Type B pancreatic cell (in vitro differentiated cells): ENCODE results near the gene LTBP3. TPM values are rescaled to one million over a fixed set of nuclear protein-coding genes. Genes with fewer than 3 reads are reported as not detected.

Source experiments
- DNase-seq: peaks from one replicate; pipeline ENCODE4 v3.0.0; 2021; ENCODE audit warnings: mixed read lengths; ENCODE audit not compliant: unreplicated experiment; ENCODE audit errors: extremely low spot score
- H3K27ac Mint-ChIP-seq: 2 replicates; pipeline ENCODE4 v1.8.0; 2021; ENCODE audit warnings: mild to moderate bottlenecking, mixed read lengths
- H3K27me3 Mint-ChIP-seq: 2 replicates; pipeline ENCODE4 v1.8.0; 2021; ENCODE audit warnings: mixed read lengths
- H3K36me3 Mint-ChIP-seq: 2 replicates; pipeline ENCODE4 v1.8.0; 2021; ENCODE audit warnings: mixed read lengths
- H3K4me1 Mint-ChIP-seq: one replicate; pipeline ENCODE4 v1.8.0; 2021; ENCODE audit warnings: mixed read lengths; ENCODE audit not compliant: unreplicated experiment
- H3K4me3 Mint-ChIP-seq: 2 replicates; pipeline ENCODE4 v1.8.0; 2021; ENCODE audit warnings: mild to moderate bottlenecking, mixed read lengths
- H3K9me3 Mint-ChIP-seq: 2 replicates; pipeline ENCODE4 v1.8.0; 2021; ENCODE audit warnings: mixed read lengths
- CTCF ChIP-seq: fragments of 200-600 bp; sonication (generic); conservative IDR thresholded peaks from 2 replicates; pipeline ENCODE4 v1.5.0; 2021; ENCODE audit warnings: antibody characterized with exemption, mild to moderate bottlenecking
- total RNA-seq: library from RNA; stranded (reverse); gene quantifications from 2 replicates; pipeline ENCODE4 v1.2.1, GENCODE V29; 2021; ENCODE audit warnings: low replicate concordance

Gene LTBP3
- total RNA-seq, 1 donor from 2014 or later = 71.8 TPM

DNA sequence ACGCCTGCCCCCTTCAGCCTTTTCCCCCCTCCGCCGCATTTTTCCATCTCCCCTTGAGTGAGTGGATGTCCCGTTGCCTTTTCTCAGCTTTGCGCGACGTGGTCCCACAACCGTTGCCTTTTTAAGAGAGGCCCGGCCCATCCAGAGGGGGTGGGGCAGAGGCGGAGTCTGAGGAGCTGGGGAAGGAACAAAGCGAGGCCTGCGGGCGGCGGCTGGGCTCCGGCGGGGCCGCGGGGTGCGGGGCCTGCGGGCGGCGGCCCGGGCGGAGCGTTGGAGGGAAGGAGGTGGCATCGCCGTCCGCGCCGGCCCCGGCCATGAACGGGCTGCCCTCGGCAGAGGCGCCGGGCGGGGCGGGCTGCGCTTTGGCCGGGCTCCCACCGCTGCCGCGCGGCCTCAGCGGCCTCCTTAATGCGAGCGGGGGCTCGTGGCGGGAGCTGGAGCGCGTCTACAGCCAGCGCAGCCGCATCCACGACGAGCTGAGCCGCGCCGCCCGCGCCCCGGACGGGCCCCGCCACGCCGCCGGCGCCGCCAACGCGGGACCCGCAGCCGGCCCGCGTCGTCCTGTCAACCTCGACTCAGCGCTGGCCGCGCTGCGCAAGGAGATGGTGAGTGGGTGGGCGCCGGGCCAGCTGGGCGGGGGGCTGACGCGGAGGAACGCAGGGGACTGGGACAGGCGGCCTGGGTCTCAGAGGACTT is 14.3 kb upstream of the LTBP3 start, which contains the start of gene FAM89B:
FAM89B (plus strand) TSS at position 183 of the 696 bp plus-strand sequence; CDS start at position 315, 132 bp downstream.
- DNase-seq = peak; percentile 88
- Mint-ChIP-seq H3K27ac (peak within 1 kb of the TSS; percentile 96), H3K36me3 (peaks cover 6% of the 10 kb centered on the region), H3K4me1 (peaks cover 37% of the 10 kb centered on the region), H3K9me3 (no peaks in the 10 kb centered on the region), H3K4me3 (peak within 1 kb of the TSS; percentile 95), H3K27me3 (peaks cover 14% of the 10 kb centered on the region)
- TF ChIP-seq CTCF = no peak

DNA sequence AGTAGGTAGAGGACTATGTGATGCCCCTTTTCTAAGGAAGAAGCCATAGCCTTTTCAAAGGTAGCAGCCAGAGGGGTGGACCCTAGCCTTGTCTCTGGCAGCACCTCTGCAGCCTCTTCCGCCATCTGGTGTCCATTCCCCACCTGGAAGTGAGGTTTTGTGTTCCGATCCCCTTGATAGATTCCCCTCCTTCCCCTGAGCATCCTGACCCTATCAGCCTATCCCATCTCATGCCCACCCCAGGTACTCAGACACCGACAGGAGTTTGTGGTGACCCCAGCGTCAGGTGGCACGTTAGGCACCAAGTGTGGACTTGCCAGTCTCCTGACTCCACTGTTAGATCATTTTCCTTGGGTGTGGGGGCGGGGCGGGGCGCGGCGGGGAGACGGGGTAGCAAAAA is 13.8 kb upstream of the LTBP3 start:
- Mint-ChIP-seq H3K27me3 (peaks cover 14% of the 10 kb centered on the region), H3K36me3 (peaks cover 6% of the 10 kb centered on the region), H3K4me3 (peak overlapping the region; percentile 95), H3K4me1 (peaks cover 37% of the 10 kb centered on the region), H3K9me3 (no peaks in the 10 kb centered on the region), H3K27ac (peak overlapping the region; percentile 96)
- no peak for DNase-seq
- peak; percentile 49 for TF ChIP-seq CTCF

- DNase-seq = no peak
- Mint-ChIP-seq H3K27ac (peak overlapping the region; percentile 96), H3K4me3 (peak overlapping the region; percentile 95), H3K27me3 (peaks cover 10% of the 10 kb centered on the region), H3K9me3 (no peaks in the 10 kb centered on the region), H3K4me1 (peaks cover 37% of the 10 kb centered on the region), H3K36me3 (peaks cover 6% of the 10 kb centered on the region)
- TF ChIP-seq CTCF = no peak
Measured at GRCh38 chr11:65571420-65571819, 13.3 kb upstream of the LTBP3 start.

DNA sequence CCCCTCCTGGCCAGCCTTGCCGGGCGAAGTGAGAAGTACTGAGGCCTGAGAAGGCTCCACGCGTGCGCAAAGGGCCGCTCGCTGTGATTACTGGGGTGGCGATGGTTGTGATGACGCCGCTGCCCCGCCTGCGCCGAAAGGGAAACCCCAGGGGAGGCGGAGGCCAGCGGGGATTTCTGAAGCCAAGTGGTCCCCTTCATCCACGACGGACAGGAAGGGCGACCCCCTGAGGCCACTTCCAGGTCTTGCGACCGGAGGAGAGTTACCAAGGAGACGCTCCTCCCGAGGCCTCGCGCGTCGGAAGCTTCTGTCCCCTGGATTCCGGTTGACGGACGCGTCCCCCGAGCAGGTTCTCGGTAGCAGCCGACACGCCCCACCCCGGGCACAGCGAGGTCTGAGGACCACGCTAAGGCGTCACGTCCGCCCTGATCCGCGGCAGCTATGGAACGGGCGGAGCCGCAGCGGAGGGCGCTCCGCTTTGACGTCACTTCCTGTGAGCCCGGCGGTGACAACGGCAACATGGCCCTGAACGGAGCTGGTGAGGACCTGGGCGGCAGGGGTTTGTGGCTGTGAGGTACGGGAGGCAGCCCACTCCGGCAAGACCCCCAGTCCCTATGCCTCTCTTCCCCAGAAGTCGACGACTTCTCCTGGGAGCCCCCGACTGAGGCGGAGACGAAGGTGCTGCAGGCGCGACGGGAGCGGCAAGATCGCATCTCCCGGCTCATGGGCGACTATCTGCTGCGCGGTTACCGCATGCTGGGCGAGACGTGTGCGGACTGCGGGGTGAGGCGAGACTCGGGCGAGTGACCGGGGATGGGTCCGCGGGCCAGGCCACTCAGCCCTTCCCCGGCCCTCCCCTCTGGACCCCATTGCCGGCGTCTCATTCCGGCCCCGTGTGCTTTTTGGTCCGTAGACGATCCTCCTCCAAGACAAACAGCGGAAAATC is 12.1 kb upstream of the LTBP3 start, which contains the start of gene ZNRD2:
ZNRD2 (plus strand) TSS at position 505 of the 946 bp plus-strand sequence; CDS start at position 520, 15 bp downstream.
- peak; percentile 78 for TF ChIP-seq CTCF
- peak; percentile 97 for DNase-seq
- peaks cover 6% of the 10 kb centered on the region for H3K36me3 Mint-ChIP-seq
- no peaks in the 10 kb centered on the region for H3K9me3 Mint-ChIP-seq
- peak within 1 kb of the TSS; percentile 100 for H3K4me3 Mint-ChIP-seq
- peaks cover 6% of the 10 kb centered on the region for H3K27me3 Mint-ChIP-seq
- H3K4me1 Mint-ChIP-seq = peaks cover 33% of the 10 kb centered on the region
- peak within 1 kb of the TSS; percentile 99 for H3K27ac Mint-ChIP-seq

DNA sequence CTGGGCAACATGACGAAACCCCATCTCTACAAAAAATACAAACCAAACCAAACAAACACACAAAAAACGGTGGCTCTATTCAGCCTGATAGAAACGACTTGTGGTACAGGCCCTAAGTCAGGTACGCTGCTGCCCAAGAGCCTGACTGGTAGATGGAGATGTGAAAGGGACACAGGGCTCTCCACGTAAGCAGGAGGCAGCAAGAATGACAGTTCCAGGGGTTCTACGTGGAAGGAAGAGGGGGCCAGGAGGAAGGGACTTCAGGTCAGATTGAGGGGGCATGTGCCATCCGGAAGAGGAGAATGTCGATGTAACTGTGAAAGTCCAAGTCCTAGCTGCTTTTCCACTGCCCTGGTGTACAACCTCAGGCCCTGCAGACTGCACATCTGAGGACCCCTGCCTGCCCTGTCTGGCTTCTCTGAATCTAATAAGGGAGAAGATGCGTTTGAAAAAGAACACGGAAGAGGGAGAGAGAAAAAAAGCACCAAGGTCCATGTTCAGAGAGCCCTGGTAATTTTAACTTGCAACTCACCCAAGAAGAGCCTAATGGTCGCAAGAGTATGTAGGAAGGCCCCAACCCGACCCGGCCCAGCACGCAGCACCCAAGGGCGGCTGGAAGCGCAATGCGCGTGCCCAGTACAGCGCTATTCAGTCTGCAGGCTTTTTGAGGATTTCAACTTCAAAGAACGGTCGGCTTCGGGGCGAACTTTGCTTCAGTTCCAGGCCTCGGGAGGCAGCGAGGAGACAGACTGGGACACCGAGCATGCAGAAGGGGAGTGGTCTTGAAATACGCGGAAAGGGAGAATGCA is 11.2 kb upstream of the LTBP3 start:
- H3K36me3 Mint-ChIP-seq = peaks cover 6% of the 10 kb centered on the region
- H3K27ac Mint-ChIP-seq = peak overlapping the region; percentile 99
- TF ChIP-seq CTCF = no peak
- no peaks in the 10 kb centered on the region for H3K9me3 Mint-ChIP-seq
- peak overlapping the region; percentile 100 for H3K4me3 Mint-ChIP-seq
- no peak for DNase-seq
- peaks cover 28% of the 10 kb centered on the region for H3K4me1 Mint-ChIP-seq
- H3K27me3 Mint-ChIP-seq = no peaks in the 10 kb centered on the region
